GM19467 (cell line): ENCODE measurements around the gene TIRAP.

Source experiments
- ATAC-seq: cut with Tn5 transposase; IDR thresholded peaks from one replicate; pipeline ENCODE4 v1.9.1; 2021; ENCODE audit warnings: mild to moderate bottlenecking, moderate library complexity; ENCODE audit not compliant: unreplicated experiment

Gene TIRAP

GRCh38 chr11:126339863-126340434 lies 57.1 kb downstream of the TIRAP start:
- no peak for ATAC-seq

GRCh38 chr11:126340960-126341606 lies 58.2 kb downstream of the TIRAP start:
- no peak for ATAC-seq

GRCh38 chr11:126341760-126342161 lies 58.9 kb downstream of the TIRAP start:
- no peak for ATAC-seq

- no peak for ATAC-seq
Observed at GRCh38 chr11:126343051-126343450, 60.2 kb downstream of the TIRAP start.
